K562 (cell line): Measurements from ENCODE around the gene PNKD. TPM values are rescaled to one million over a fixed set of nuclear protein-coding genes. Genes with fewer than 3 reads are reported as not detected.

Source experiments
- CREM ChIP-seq: IDR thresholded peaks from 2 replicates; pipeline ENCODE4 v1.6.1; 2014; ENCODE audit warnings: antibody characterized with exemption, low read depth
- ETS2 ChIP-seq: IDR thresholded peaks from 2 replicates; pipeline ENCODE4 v1.6.1; 2016; ENCODE audit warnings: borderline replicate concordance, missing genetic modification characterization, mild to moderate bottlenecking, moderate library complexity, missing compliant biosample characterization; ENCODE audit not compliant: poor library complexity, severe bottlenecking
- HMGN3 ChIP-seq: IDR thresholded peaks from 2 replicates; pipeline ENCODE4 v1.6.1; 2011; ENCODE audit warnings: borderline replicate concordance, low read depth, mild to moderate bottlenecking, mixed read lengths, low read length; ENCODE audit not compliant: insufficient read length; ENCODE audit errors: extremely low read depth
- JUN ChIP-seq, 2 experiments: sonication (generic) in 1 of 2; formaldehyde crosslinking in 1 of 2; IDR thresholded peaks; 2 replicates each; pipeline versions ENCODE4 v1.6.1 to v1.8.0; 2012 to 2022; ENCODE audit warnings: borderline replicate concordance in 2 of 2, mild to moderate bottlenecking in 2 of 2, improper control_type of control experiment in 1 of 2, low read depth in 1 of 2, low read length in 1 of 2, missing genetic modification reagents in 1 of 2
- KAT2B ChIP-seq: IDR thresholded peaks from one replicate; pipeline ENCODE4 v1.6.1; 2012; ENCODE audit warnings: low read depth, mild to moderate bottlenecking, control low read depth, inconsistent platforms, low read length, moderate library complexity
- MEIS2 ChIP-seq: fragments of 450-650 bp; IDR thresholded peaks from 2 replicates; pipeline ENCODE4 v1.6.1; 2014; ENCODE audit warnings: mild to moderate bottlenecking; ENCODE audit not compliant: partially characterized antibody
- MITF ChIP-seq: IDR thresholded peaks from 2 replicates; pipeline ENCODE4 v1.6.1; 2014; ENCODE audit warnings: antibody characterized with exemption
- SP1 ChIP-seq: sonication (generic); formaldehyde crosslinking; IDR thresholded peaks from 2 replicates; pipeline ENCODE4 v1.8.1; 2022; ENCODE audit warnings: mild to moderate bottlenecking, missing genetic modification reagents
- TFAM ChIP-seq: fragments of 250-450 bp; sonication (Bioruptor Pico); conservative IDR thresholded peaks from 2 replicates; pipeline ENCODE4 v1.5.0; 2021; ENCODE audit warnings: mild to moderate bottlenecking, moderate library complexity
- ZBTB40 ChIP-seq, 2 experiments: fragments of 450-650 bp in 1 of 2; sonication (generic) in 1 of 2; formaldehyde crosslinking in 1 of 2; IDR thresholded peaks; 2 replicates each; pipeline versions ENCODE4 v1.7.1 to v1.9.0; 2016 to 2022; ENCODE audit warnings: inconsistent platforms in 1 of 2, mild to moderate bottlenecking in 1 of 2, missing genetic modification reagents in 1 of 2
- ZBTB9 ChIP-seq: fragments of 450-650 bp; formaldehyde crosslinking; IDR thresholded peaks from 2 replicates; pipeline ENCODE4 v1.4.0; 2020; ENCODE audit warnings: mild to moderate bottlenecking, moderate library complexity
- ZNF589 ChIP-seq: fragments of 200-800 bp; sonication (Bioruptor generic); IDR thresholded peaks from 2 replicates; pipeline ENCODE4 v1.6.1; 2016; ENCODE audit warnings: low read depth, missing genetic modification characterization, missing compliant biosample characterization
- ZNF764 ChIP-seq: fragments of 250-450 bp; sonication (Bioruptor Pico); IDR thresholded peaks from 2 replicates; pipeline ENCODE4 v1.4.0; 2020; ENCODE audit warnings: low read depth, mild to moderate bottlenecking, moderate library complexity
- polyA plus RNA-seq, 8 experiments: library from polyadenylated mRNA; depleted of rRNA in 4 of 8; stranded (reverse) in 5 of 8; unstranded in 3 of 8; fragments of >200 nt; fragmentation: Nextera tagmentation in 2 of 8; fragmentation: Illumina TruSeq in 1 of 8; extraction: Ambion mirVana in 2 of 8; extraction: Trizol in 1 of 8; gene quantifications; 2 replicates each; pipeline versions ENCODE4 v1.2.1 to v1.2.3, GENCODE V29; 2011 to 2014; ENCODE audit warnings: inconsistent platforms in 1 of 8, missing spikeins in 1 of 8
- total RNA-seq, 7 experiments: library from RNA; depleted of rRNA in 6 of 7; stranded (reverse); fragments of >200 nt in 6 of 7; fragmentation: Illumina TruSeq in 2 of 7; extraction: Trizol in 2 of 7; gene quantifications; 2 replicates each; pipeline versions ENCODE4 v1.2.1 to v1.2.3, GENCODE V29; 2011 to 2021; ENCODE audit warnings: low replicate concordance in 1 of 7

The PNKD gene
- total and polyA plus RNA-seq, 9 of the 15 experiments (the other 6 are each of a cell fraction or from before 2014, with no cell fraction given), result 26.0 to 105 (median 60.1) TPM

- TF ChIP-seq JUN (IDR thresholded peaks at IDR 0.05; ENCODE audit: borderline replicate concordance, low read depth, low read length), result peak; percentile 31; the same call in 1 of the 2 replicates
- TF ChIP-seq JUN (CRISPR knock-in tag; IDR thresholded peaks at IDR 0.05; ENCODE audit: borderline replicate concordance), result no peak
- TF ChIP-seq ZBTB9, result no peak
- peak; percentile 82 for TF ChIP-seq SP1 (CRISPR knock-in tag)
- no peak for TF ChIP-seq TFAM (CRISPR knock-in tag)
- no peak for TF ChIP-seq KAT2B
- TF ChIP-seq ZNF764, result no peak
- TF ChIP-seq MITF, result peak; percentile 34; the same call in 1 of the 2 replicates
- TF ChIP-seq HMGN3, result peak; percentile 70
- TF ChIP-seq CREM, result peak; percentile 79
- no peak for TF ChIP-seq ETS2 (tag)
- peak; percentile 27 for TF ChIP-seq MEIS2
- 0 out of 2 replicates have a peak, but pooled peaks have one; percentile 52 for TF ChIP-seq ZBTB40 (IDR thresholded peaks at IDR 0.05)
- TF ChIP-seq ZBTB40 (CRISPR knock-in tag; IDR thresholded peaks at IDR 0.05), result no peak
- no peak for TF ChIP-seq ZNF589 (CRISPR knock-in tag)
These were observed 97.3 kb downstream of the PNKD start (continued) for GRCh38 chr2:218367415-218368149.
